ENCODE measurements around the gene KCTD2. TPM values are rescaled to one million over a fixed set of nuclear protein-coding genes. Genes with fewer than 3 reads are reported as not detected.

The KCTD2 gene
- total and polyA plus RNA-seq, 2 of the 13 experiments (the other 11 are each of a cell fraction or from before 2014, with no cell fraction given): 28.3 to 32.6 TPM

DNA sequence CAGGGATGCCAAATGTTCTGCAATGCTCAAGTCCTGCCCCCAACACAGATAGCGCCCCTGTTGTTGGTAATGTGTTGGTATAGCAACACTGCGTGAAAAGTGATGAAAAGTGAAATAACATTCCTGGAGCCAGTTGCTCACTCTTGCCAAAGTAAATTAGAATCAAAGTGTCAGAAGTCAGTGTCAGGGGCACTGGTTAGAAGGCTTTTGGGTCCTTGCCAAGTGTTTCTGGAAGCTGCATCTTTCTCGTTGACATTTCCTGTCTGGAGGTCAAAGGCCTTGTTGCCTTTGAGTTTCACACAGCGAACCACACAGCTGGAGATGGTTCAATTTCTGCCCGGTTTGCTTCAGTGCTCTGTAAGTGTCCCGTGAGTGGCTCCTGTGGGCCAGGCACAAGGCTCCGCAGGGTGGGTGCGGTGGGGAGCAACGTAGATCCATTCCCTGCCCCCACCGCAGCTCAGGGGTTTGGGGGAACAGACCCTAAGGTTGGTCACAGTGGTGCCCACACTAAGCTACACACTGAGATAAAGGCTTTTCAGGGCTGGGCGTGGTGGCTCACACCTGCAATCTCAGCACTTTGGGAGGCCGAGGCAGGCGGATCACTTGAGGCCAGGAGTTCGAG, 37.1 kb downstream of the KCTD2 start (continued):
- TF ChIP-seq, protein P1, sequence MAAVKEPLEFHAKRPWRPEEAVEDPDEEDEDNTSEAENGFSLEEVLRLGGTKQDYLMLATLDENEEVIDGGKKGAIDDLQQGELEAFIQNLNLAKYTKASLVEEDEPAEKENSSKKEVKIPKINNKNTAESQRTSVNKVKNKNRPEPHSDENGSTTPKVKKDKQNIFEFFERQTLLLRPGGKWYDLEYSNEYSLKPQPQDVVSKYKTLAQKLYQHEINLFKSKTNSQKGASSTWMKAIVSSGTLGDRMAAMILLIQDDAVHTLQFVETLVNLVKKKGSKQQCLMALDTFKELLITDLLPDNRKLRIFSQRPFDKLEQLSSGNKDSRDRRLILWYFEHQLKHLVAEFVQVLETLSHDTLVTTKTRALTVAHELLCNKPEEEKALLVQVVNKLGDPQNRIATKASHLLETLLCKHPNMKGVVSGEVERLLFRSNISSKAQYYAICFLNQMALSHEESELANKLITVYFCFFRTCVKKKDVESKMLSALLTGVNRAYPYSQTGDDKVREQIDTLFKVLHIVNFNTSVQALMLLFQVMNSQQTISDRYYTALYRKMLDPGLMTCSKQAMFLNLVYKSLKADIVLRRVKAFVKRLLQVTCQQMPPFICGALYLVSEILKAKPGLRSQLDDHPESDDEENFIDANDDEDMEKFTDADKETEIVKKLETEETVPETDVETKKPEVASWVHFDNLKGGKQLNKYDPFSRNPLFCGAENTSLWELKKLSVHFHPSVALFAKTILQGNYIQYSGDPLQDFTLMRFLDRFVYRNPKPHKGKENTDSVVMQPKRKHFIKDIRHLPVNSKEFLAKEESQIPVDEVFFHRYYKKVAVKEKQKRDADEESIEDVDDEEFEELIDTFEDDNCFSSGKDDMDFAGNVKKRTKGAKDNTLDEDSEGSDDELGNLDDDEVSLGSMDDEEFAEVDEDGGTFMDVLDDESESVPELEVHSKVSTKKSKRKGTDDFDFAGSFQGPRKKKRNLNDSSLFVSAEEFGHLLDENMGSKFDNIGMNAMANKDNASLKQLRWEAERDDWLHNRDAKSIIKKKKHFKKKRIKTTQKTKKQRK (IDR thresholded peaks at IDR 0.05; ENCODE audit: low read length): no peak
- no peak for TF ChIP-seq ARNT (IDR thresholded peaks at IDR 0.05)
- TF ChIP-seq, protein P2, sequence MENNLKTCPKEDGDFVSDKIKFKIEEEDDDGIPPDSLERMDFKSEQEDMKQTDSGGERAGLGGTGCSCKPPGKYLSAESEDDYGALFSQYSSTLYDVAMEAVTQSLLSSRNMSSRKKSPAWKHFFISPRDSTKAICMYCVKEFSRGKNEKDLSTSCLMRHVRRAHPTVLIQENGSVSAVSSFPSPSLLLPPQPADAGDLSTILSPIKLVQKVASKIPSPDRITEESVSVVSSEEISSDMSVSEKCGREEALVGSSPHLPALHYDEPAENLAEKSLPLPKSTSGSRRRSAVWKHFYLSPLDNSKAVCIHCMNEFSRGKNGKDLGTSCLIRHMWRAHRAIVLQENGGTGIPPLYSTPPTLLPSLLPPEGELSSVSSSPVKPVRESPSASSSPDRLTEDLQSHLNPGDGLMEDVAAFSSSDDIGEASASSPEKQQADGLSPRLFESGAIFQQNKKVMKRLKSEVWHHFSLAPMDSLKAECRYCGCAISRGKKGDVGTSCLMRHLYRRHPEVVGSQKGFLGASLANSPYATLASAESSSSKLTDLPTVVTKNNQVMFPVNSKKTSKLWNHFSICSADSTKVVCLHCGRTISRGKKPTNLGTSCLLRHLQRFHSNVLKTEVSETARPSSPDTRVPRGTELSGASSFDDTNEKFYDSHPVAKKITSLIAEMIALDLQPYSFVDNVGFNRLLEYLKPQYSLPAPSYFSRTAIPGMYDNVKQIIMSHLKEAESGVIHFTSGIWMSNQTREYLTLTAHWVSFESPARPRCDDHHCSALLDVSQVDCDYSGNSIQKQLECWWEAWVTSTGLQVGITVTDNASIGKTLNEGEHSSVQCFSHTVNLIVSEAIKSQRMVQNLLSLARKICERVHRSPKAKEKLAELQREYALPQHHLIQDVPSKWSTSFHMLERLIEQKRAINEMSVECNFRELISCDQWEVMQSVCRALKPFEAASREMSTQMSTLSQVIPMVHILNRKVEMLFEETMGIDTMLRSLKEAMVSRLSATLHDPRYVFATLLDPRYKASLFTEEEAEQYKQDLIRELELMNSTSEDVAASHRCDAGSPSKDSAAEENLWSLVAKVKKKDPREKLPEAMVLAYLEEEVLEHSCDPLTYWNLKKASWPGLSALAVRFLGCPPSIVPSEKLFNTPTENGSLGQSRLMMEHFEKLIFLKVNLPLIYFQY (CRISPR knock-in tag; IDR thresholded peaks at IDR 0.05; ENCODE audit: borderline replicate concordance): peak; percentile 88; the same call in 1 of the 2 replicates
- TF ChIP-seq POLR2G (IDR thresholded peaks at IDR 0.05; ENCODE audit: low read depth, low read length): no peak
- TF ChIP-seq ZNF17 (CRISPR knock-in tag; IDR thresholded peaks at IDR 0.05): no peak
- TF ChIP-seq FOSL2 (CRISPR knock-in tag; IDR thresholded peaks at IDR 0.05): peak; percentile 84
- no peak for TF ChIP-seq ZBTB40 (IDR thresholded peaks at IDR 0.05)
- no peak; the same call in 1 of the 2 replicates for TF ChIP-seq ZBTB40 (CRISPR knock-in tag; IDR thresholded peaks at IDR 0.05)
- no peak for TF ChIP-seq ATF7 (IDR thresholded peaks at IDR 0.05)
- TF ChIP-seq ATF7 (CRISPR knock-in tag; IDR thresholded peaks at IDR 0.05): no peak
- TF ChIP-seq CERS6 (CRISPR knock-in tag; IDR thresholded peaks at IDR 0.05): no peak
- TF ChIP-seq ZNF44 (CRISPR knock-in tag; IDR thresholded peaks at IDR 0.05): no peak

Data from HepG2 (cell line).